ENCODE results near the gene IMPA2.

The IMPA2 gene

DNA sequence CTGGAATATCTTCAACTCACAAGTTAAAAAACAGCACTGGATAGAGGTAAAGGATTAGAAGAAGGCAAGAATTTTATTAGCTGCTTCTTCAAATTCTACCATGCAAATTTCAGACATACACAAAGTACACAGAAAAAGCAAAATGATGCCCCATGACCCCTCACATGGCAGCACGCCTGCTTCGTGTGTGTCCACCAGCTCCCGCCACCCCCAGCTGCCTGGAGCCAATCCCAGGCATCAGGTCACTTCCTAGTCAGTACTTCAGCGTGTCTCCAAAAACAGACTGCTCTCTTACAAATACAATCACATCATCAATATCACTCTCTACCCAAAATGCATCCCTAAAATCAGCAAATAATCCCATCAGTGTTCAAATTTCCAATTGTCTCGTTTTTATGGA lies 35.8 kb downstream of the IMPA2 start (continued):
- TF ChIP-seq, protein P1, sequence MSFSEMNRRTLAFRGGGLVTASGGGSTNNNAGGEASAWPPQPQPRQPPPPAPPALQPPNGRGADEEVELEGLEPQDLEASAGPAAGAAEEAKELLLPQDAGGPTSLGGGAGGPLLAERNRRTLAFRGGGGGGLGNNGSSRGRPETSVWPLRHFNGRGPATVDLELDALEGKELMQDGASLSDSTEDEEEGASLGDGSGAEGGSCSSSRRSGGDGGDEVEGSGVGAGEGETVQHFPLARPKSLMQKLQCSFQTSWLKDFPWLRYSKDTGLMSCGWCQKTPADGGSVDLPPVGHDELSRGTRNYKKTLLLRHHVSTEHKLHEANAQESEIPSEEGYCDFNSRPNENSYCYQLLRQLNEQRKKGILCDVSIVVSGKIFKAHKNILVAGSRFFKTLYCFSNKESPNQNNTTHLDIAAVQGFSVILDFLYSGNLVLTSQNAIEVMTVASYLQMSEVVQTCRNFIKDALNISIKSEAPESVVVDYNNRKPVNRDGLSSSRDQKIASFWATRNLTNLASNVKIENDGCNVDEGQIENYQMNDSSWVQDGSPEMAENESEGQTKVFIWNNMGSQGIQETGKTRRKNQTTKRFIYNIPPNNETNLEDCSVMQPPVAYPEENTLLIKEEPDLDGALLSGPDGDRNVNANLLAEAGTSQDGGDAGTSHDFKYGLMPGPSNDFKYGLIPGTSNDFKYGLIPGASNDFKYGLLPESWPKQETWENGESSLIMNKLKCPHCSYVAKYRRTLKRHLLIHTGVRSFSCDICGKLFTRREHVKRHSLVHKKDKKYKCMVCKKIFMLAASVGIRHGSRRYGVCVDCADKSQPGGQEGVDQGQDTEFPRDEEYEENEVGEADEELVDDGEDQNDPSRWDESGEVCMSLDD (tag by site-specific recombination; IDR thresholded peaks at IDR 0.05), result no peak
- TF ChIP-seq ZNF169 (tag by site-specific recombination; IDR thresholded peaks at IDR 0.05) (no peak), ZNF792 (tag by site-specific recombination; IDR thresholded peaks at IDR 0.05) (no peak), ZBTB20 (tag by site-specific recombination; IDR thresholded peaks at IDR 0.05) (no peak), ZNF677 (tag by site-specific recombination; IDR thresholded peaks at IDR 0.05) (no peak), ZBTB1 (tag by site-specific recombination; IDR thresholded peaks at IDR 0.05) (no peak), ZNF138 (tag by site-specific recombination; IDR thresholded peaks at IDR 0.05; ENCODE audit: borderline replicate concordance) (no peak)
- TF ChIP-seq, protein P2, sequence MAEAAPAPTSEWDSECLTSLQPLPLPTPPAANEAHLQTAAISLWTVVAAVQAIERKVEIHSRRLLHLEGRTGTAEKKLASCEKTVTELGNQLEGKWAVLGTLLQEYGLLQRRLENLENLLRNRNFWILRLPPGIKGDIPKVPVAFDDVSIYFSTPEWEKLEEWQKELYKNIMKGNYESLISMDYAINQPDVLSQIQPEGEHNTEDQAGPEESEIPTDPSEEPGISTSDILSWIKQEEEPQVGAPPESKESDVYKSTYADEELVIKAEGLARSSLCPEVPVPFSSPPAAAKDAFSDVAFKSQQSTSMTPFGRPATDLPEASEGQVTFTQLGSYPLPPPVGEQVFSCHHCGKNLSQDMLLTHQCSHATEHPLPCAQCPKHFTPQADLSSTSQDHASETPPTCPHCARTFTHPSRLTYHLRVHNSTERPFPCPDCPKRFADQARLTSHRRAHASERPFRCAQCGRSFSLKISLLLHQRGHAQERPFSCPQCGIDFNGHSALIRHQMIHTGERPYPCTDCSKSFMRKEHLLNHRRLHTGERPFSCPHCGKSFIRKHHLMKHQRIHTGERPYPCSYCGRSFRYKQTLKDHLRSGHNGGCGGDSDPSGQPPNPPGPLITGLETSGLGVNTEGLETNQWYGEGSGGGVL (tag by site-specific recombination; IDR thresholded peaks at IDR 0.05), result no peak

- ChIA-PET CTCF (interaction anchor here (0.7 to 1.0 kb wide), 4 partner anchors 20 to 227 kb away, joined by 3 to 10 read pairs (median 4); no protein-coding TSS in a partner anchor), POLR2A (interaction anchor here (0.7 to 0.8 kb wide), 2 partner anchors 14 to 15 kb away, joined by 4 read pairs; no protein-coding TSS in a partner anchor)
- TF ChIP-seq ZNF768 (tag by site-specific recombination; IDR thresholded peaks at IDR 0.05) (no peak), ZNF48 (tag by site-specific recombination; IDR thresholded peaks at IDR 0.05) (no peak), ZNF561 (tag by site-specific recombination; IDR thresholded peaks at IDR 0.05; ENCODE audit: borderline replicate concordance) (no peak), ZNF670 (tag by site-specific recombination; IDR thresholded peaks at IDR 0.05; ENCODE audit: low read depth) (no peak), ZNF174 (tag by site-specific recombination; IDR thresholded peaks at IDR 0.05) (no peak), ZBTB17 (tag by site-specific recombination; IDR thresholded peaks at IDR 0.05) (no peak), ZNF341 (tag by site-specific recombination; IDR thresholded peaks at IDR 0.05; ENCODE audit: low read depth) (no peak)
- TF ChIP-seq, protein P3, sequence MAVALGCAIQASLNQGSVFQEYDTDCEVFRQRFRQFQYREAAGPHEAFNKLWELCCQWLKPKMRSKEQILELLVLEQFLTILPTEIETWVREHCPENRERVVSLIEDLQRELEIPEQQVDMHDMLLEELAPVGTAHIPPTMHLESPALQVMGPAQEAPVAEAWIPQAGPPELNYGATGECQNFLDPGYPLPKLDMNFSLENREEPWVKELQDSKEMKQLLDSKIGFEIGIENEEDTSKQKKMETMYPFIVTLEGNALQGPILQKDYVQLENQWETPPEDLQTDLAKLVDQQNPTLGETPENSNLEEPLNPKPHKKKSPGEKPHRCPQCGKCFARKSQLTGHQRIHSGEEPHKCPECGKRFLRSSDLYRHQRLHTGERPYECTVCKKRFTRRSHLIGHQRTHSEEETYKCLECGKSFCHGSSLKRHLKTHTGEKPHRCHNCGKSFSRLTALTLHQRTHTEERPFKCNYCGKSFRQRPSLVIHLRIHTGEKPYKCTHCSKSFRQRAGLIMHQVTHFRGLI (tag by site-specific recombination; IDR thresholded peaks at IDR 0.05), result no peak
- TF ChIP-seq, protein P4, sequence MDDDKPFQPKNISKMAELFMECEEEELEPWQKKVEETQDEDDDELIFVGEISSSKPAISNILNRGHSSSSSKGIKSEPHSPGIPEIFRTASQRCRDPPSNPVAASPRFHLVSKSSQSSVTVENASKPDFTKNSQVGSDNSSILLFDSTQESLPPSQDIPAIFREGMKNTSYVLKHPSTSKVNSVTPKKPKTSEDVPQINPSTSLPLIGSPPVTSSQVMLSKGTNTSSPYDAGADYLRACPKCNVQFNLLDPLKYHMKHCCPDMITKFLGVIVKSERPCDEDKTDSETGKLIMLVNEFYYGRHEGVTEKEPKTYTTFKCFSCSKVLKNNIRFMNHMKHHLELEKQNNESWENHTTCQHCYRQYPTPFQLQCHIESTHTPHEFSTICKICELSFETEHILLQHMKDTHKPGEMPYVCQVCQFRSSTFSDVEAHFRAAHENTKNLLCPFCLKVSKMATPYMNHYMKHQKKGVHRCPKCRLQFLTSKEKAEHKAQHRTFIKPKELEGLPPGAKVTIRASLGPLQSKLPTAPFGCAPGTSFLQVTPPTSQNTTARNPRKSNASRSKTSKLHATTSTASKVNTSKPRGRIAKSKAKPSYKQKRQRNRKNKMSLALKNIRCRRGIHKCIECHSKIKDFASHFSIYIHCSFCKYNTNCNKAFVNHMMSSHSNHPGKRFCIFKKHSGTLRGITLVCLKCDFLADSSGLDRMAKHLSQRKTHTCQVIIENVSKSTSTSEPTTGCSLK (tag by site-specific recombination; IDR thresholded peaks at IDR 0.05), result no peak
- Histone ChIP-seq H3K9me3 (ENCODE audit: control insufficient read depth, insufficient read depth, low read depth, low read length) (no peaks in the 10 kb centered on the region), H3K27ac (ENCODE audit: extremely low read depth, low read depth, low read length) (no peak overlapping the region), H3K4me3 (ENCODE audit: low read depth, low read length) (no peak overlapping the region), H3K4me1 (ENCODE audit: control insufficient read depth, insufficient read depth, low read length) (no peaks in the 10 kb centered on the region), H3K36me3 (ENCODE audit: control insufficient read depth in 2 of 2, insufficient read depth in 1 of 2, low read length in 2 of 2) (peaks cover 0 to 5% of the 10 kb centered on the region in 2 experiments; a peak in 1 of 3 replicates)
Measured at GRCh38 chr18:12018861-12019260, 37.6 kb downstream of the IMPA2 start.

All from HEK293 (cell line).